ENCODE data around the gene TCIRG1.

The TCIRG1 gene

DNA sequence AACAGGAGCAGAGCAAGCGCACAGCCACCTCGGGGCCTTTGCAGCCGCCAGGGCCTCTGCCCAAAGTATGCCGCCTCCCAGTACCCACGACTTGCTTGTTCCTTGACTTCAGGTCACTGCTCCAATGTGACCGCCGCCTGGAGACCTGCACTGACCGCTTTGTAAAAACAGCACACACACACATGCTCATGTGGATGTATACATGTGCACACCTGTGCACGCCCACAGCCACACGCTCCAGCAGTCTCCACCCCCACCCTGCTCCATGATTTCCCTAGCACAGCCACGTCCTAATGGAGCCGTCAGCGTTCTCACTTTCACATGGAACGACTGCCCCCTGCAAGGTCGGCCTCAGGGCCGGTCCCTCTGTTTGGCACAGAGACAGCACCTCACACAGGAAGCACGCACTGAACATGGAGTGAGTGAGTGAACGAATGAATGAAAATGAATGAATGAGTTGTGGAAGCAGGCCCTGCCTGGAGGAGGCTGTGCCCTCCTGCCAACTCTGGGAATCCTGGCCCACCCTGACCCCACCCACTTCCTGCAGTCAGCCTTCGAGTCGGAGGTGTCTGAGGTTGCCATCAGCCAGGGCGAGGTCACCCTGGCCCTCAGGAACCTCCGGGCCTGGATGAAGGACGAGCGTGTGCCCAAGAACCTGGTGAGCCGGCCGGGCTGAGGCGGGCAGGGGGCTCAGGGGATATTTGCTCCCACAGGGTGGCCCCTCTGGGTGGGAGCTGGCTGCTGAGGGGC is 20.7 kb upstream of the TCIRG1 start:
- DNase-seq = no peak

DNA sequence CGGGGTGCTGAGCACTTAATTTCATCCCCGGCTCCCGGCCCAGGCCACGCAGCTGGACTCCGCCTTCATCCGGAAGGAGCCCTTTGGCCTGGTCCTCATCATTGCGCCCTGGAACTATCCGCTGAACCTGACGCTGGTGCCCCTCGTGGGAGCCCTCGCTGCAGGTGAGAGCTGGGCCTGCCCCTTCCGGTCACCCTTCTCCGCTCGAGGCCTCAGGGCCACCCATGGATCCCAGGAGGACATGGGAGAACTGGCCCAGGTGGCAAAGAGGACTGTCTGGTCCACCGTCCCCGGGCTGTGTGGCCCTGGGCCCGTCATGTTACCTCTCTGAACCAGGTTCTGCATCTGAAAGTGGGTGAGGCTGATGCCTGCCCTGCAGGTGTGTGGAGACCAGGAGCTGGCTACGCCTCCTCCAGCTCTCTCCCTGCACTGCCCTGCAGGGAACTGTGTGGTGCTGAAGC is 20.1 kb upstream of the TCIRG1 start:
- no peak for DNase-seq

DNA sequence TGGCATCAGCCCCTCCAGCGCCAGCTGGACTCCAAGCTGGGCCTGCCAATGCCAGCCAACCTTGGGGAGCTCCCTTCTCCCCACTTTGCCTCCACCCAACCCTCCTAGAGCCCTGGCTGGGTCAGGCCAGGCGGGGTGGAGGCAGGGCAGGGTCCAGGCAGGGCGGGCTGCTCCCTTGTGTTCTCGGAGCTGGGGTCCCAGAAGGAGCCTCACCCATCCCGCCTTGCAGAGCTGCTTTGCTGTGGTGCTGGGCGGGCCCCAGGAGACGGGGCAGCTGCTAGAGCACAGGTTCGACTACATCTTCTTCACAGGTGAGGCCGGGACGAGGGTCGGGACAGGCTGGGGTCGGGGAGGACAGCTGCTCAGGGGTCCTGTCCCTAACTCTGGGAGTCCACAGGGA is 19.3 kb upstream of the TCIRG1 start:
- no peak for DNase-seq

DNA sequence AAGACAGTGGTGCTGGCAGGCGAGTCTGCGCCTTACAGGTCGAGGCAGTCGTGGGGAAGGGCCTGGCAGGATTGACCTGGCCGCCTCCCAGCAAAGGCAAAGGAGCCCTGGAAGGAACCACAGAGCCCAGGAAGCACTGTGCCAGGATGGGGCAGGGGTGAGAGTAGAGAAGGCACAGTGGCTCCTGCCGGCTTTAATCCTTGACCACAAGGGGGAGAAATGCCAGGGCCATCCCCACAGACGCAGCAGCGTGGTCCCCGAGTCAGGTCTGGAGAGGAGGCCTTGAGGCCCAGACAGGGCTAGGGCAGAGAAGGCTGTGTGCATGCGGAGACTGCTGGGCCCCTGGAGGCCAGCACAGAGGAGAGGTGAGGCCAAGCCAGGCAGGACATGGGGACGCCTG is 18.2 kb upstream of the TCIRG1 start:
- DNase-seq = peak in 2 of 14 donors; percentile 19 to 21

DNA sequence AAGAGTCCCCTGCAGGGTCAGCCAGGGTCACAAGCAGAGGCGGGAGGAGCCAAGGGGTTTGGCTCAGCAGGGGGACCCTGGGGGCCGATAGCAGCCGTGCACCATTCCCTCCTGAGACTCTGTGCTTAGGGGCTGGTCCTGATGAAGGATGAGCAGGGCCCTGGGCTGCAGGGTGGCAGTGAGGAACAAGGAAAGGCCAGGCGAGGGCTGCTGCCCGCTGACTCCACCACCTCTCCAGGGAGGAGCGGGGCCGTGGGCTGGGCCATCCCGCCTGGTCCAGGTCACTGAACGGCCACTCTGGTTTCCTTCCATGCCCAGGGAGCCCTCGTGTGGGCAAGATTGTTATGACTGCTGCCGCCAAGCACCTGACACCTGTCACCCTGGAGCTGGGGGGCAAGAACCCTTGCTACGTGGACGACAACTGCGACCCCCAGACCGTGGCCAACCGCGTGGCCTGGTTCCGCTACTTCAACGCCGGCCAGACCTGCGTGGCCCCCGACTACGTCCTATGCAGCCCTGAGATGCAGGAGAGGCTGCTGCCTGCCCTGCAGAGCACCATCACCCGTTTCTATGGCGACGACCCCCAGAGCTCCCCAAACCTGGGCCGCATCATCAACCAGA is 17.5 kb upstream of the TCIRG1 start:
- no peak for DNase-seq

DNA sequence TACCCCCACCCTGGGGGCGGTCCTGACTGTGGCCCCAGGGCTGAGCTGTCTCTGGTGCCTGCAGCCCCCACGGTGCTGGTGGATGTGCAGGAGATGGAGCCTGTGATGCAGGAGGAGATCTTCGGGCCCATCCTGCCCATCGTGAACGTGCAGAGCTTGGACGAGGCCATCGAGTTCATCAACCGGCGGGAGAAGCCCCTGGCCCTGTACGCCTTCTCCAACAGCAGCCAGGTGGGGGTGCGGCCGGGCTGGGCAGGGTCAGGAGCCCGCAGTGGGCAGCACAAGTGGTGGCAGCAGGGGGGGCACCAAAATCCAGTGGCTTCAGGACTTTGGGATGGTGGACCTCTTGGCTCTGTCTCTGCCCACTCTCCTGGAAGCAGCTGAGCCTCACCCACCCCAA is 16.3 kb upstream of the TCIRG1 start:
- no peak for DNase-seq

DNA sequence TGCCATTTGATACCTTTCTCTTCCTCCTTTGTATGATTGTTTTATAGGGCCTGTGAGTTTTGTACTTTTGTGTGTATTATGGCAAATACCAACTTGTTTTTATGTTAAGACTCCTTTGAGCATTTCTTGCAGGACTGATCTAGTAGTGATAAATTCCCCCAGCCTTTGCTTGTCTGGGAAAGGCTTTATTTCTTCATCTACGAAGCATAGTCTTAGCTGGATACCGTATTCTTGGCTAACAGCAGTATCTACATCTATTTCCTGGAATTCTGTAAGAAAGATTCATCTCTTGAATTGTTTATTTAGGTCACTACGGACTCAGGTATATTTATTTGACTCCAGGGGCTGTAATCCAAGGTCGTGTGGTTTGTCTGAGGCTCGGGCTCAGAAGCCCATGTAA is 14.3 kb upstream of the TCIRG1 start:
- DNase-seq = no peak

DNA sequence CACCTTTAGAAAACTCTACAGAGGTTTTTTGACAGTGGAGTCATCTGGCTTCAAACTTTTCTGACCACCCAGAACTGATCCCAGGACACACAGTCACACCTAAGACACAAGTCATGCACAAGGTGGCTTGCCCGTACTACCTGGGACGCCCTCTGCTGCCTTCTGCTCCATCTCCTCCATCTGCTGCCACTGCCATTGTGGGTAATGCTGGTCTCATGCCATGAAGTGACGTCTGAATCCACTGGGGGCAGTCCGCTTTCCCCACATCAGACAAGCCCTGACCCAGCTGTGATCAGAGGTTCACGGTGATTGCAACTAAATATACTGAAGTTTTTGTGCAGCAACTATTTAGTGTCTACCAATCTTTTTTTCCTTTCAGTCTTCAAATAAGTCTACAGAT is 13.8 kb upstream of the TCIRG1 start:
- no peak for DNase-seq

DNA sequence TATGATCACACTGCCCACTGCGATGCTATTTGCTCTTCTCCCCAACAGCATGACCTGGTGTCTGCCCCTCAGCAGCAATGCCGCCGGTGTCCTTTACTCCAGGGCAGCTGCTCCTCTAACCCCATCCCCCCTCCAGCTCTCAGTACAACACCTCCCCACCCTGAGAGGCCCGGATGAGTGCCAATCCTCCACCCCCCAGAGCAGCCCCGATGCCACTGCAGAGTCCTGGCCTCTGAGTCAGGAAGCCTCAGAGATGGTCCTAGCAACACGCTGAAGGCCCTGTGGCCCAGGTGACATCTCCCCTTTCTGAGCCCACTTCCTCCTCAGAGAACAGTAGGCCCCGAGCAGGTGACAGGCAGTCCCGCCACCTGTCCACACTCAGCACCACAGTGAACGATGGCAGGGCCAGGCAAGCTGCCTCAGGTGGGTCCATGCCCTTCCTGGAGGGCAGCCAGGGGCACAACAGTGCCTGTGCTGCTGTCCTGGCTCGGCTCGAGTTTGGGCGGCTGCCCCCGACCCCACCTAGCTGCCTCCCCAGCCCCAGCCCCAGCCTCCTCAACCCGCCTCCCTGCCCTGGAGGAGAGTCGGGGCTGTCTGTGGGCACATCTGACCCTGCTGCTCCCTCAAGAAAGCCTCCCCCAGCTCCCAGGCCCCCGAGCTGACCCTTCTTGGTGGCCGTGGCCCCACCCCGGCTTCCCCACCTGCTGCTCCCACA is 12.3 kb upstream of the TCIRG1 start:
- DNase-seq = no peak

DNA sequence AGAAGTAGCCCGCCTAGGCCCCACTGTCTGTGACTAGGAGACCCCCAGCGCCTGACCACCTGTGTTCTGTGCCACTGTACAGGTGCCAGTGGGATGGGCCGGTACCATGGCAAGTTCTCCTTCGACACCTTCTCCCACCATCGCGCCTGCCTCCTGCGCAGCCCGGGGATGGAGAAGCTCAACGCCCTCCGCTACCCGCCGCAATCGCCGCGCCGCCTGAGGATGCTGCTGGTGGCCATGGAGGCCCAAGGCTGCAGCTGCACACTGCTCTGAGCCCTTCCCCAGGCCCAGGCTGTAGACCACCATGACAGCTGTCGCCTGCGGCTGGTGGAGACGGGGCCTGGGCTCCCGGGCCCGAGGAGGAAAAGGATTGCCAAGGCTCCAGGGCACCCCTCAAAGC is 11.2 kb upstream of the TCIRG1 start:
- DNase-seq = no peak

DNA sequence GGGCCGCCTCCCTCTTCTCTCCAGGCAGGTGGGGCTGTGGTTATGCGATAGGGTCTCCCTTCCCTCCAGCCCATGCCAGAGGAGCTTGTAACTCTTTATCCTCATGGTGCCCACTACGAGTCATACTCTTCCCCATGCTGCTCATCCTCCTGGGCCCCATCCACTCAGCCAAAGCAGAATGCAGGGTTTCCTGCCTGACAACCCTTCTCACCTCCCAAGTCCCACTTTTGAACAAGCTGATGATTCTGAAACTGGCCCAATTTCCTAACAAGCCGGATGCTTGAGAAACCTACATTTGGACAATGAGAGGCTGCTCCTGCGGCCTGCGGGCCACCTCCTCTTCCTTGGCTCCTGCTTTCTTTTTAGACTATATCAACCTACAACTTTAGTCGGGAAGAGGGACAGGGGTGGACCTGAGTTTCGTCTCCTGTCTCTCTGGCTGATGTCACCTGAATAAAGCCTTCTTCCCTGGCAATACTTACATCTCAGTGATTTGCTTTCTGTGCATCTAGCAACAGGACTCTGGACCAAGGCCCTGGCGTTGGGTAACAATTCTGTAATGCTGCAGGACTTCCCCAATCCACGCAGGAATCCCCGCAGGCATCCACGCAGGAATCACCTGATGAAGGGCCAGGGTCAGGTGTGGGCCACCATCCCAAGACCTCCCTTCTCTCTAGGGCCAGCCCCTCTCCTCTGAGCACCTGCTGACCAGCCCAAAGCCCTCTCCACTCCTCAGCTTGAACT is 9.9 kb upstream of the TCIRG1 start:
- DNase-seq = no peak

DNA sequence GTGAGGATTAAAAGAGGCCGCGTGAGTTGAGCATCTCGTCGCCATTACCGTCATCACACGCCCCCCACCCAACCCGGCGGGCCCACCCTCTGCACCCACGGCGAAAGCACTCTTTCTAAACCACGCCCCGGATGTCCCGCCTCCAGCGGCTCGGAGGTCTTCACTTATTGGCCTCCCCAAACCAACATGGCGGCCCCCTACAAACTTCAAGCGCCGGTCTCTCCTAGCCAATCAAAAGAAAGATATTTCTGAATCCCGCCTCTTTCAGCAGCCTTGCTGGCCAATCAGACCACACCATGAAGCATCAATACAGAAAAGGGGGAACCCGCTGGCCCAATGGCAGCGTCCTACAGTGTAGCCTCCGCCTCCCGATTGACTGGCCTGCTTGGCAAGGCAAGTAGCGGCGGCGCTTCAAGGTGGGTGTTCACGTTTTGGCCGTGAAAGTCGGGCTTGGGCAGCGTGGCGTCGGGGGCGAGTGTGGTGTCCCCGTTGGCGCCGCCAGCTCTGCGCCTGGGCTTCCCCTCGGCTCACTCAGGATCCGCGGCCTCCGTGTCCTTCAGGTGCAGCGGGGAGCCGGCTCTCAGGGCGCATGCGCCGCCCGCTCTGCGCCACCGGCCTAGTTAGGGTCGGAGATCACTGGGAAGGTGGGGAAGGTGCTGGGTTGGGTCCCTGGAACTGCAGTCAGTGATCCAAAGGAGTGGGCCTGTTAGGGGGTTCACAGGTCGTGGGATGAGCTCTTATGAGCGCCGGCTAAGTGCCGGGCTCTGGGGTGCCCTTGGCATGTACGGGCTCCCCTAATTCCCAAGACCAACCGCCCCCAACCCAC is 8.3 kb upstream of the TCIRG1 start, which contains the start of gene NDUFS8:
TSS of gene NDUFS8 (plus strand) at position 364 of the 826 bp plus-strand sequence. CDS start 1,471 bp downstream, outside the sequence.
- peak; percentile 68 to 99 (median 96) for DNase-seq

DNA sequence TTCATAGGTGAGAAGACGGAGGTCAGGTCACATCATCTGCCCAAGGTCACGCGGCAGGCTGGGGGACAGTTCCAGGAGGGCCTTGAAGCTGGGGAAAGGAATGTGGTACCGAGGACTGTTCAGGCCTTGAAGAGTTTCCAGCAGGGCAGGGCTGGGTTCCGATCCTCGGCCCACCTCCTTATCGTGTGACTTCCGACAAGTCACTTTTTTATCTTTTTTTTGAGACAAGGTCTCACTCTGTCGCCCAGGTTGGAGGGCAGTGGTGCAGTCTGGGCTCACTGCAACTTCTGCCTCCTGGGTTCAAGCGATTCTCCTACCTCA is 7.7 kb upstream of the TCIRG1 start:
- DNase-seq = no peak

DNA sequence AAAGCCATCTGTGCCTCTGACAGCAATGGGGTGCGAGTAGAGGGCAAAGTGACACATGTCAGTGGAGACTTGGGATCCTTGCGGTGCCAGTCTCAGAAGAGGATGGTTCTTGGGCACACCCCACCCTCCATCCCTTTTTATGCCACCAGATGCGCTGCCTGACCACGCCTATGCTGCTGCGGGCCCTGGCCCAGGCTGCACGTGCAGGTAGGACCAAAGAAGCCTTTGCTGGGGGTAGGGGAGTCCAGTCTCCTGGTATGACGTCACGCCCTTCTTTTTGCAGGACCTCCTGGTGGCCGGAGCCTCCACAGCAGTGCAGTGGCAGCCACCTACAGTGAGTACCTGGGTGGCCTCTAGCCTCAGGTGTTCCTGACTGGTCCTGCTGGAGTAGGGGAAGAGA is 6.8 kb upstream of the TCIRG1 start:
- no peak for DNase-seq

DNA sequence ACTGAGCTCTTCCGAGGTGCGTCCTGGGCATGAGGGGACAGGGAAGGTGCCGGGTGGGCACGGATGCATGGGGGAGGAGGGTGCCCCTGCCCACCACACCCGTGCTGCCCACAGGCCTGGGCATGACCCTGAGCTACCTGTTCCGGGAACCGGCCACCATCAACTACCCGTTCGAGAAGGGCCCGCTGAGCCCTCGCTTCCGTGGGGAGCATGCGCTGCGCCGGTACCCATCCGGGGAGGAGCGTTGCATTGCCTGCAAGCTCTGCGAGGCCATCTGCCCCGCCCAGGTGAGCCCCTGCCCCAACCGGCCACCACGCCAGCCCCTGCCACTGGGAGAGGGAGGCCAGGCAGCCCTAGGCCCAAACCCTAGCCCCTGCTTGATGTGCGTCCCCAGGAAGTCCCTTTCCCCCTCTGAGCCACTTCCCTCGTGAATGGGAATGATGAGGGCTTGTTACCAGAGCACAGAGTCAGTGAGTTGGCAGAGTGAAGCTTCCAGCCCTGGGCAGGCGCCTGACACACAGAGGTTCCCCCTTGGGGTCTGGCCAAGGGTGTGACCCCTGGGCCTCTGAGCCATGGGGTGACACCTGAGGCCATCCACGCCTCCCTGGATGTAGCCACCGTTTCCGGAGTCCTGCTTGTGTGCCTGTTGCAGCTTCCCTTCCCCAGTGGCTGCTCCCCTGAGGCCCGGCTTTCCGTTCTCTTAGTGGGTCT is 5.7 kb upstream of the TCIRG1 start:
- no peak for DNase-seq

DNA sequence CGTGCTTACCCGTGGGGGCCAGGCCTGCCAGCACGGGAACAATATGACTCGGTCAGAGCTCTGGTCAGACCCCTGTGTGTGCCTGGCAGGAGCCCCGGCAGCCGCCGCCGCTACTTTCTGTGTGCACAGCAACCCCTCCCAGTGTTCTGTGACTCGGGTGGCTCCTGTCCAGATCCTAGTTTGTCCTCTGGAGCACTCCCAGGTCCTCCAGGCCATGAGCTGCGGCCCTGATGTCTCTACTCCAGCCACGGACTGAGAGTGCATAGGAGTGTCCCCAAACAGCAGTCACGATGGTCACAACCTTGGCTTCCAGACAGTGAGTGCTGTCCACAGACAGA is 5.1 kb upstream of the TCIRG1 start:
- peak in 1 of 14 donors; percentile 15 for DNase-seq

DNA sequence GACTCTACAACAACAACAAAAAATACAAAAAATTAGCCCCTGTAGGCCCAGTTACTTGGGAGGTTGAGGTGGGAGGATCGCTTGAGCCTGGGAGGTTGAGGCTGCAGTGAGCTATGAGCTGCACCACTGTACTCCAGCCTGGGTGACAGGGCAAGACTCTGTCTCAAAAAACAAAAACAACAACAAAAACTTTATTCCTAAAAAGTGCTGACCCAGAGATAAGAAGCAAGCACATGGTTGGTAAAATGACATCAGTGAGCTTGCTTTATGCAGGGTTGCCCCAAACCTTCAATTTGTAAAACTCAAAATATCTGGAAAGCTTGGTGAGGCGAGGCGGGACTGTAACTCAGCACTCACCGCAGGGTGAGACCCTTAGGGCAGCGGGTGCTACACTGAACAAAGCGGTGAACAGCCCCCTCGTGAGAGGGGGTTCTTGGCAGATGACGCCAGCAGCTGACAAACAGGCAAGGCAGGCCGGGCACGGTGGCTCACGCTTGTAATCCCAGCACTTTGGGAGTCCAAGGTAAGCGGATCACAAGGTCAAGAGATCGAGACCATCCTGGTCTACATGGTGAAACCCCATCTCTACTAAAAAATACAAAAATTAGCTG is 3.5 kb upstream of the TCIRG1 start:
- DNase-seq = no peak

DNA sequence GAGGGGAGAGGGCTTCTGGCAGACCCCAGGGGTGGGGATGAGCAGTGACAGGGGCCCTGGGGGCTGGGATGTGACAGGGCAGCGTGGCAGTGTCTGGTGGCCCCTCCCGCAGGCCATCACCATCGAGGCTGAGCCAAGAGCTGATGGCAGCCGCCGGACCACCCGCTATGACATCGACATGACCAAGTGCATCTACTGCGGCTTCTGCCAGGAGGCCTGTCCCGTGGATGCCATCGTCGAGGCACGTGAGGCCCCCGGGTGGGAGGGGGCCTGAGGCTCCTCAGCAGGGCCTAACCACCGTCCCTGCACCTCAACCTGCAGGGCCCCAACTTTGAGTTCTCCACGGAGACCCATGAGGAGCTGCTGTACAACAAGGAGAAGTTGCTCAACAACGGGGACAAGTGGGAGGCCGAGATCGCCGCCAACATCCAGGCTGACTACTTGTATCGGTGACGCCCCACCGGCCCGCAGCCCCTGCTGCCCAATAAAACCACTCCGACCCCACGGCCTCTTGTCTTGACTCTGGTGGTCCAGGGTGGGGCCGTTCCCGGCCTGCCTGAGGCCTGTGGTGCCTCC is 2.6 kb upstream of the TCIRG1 start:
- no peak for DNase-seq

DNA sequence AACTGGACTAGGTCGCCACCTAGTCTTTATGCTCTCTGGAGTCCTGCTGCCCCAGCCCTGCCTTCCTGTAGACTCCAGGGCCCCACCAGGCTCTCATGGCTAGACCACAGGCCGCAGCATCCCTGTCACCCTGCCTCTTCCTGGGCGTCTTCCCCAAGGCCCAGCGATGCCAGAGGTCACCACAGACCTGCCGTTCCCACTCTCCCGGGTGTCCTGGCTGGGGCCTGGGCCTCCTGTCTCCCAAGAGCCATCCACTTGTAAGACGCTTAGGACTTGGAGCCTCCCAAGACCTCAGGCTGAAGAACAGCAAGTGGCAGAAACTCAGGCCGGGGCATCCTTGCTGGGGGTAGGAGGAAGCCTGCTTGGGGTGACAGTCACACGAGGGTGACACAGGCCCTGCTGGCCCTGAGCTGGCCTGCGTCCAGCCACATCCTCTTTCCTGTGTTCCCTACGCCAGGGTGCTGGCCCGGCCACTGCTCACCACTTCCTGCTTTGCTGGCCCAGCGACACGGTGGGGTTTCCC is 2.0 kb upstream of the TCIRG1 start:
- DNase-seq = peak in 6 of 14 donors; percentile 16 to 54 (median 26)

Data from C1 segment of cervical spinal cord (tissue), 14 donors.